ENCODE results near the gene BGN. TPM values are rescaled to one million over a fixed set of nuclear protein-coding genes. Genes with fewer than 3 reads are reported as not detected.

BGN gene
- total RNA-seq, 1 experiment from 2014 or later = 0.37 TPM

DNA sequence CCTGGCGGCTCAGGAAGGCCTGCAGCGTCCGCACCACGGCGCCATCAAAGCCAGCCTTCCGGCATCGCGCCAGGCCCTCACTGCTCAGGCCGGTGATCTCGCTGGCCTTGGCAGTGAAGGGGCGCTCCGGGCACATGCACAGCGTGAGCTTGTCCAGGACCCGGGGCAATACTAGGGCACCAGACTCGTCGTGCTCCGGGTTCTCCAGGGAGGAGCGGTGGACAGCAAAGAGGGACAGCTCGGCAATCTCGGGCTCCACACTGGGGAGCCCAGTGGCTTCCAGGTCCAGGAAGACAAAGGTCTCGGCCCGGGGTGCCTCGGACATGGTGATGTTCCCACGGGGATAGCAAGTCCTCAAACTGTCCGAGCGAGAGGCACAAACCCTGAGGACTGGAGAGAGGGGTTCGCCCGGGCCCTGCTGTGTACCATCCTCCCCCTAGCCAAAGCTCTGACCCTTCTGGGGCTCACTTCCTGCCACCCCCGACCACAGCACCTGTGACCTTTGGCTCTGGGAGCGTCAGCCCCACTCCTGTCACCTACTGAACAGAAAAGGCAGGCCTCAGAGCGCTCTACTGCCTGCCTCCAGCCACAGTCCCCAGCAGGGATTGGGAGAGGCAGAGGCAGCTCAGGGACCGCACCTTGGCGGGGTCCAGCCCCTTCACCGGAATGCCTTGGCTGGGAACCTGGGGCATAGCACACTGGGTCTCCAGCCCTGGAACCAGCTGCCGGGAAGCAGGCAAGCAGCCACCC, 49.5 kb upstream of the BGN start:
- intact Hi-C loops (cut with micrococcal nuclease) = no loop called here
- no peak overlapping the region for H3K9ac ChIP-seq (ENCODE audit: low read length)
- no peaks in the 10 kb centered on the region for H3K79me2 ChIP-seq (ENCODE audit: insufficient read depth, low read length)
- no peaks in the 10 kb centered on the region for H3K9me2 ChIP-seq (ENCODE audit: insufficient read depth)
- no peak overlapping the region for H3K27ac ChIP-seq (ENCODE audit: low read depth, low read length)
- no peaks in the 10 kb centered on the region for H3K9me3 ChIP-seq (ENCODE audit: control insufficient read depth in 1 of 2, insufficient read depth in 1 of 2, low read depth in 1 of 2, low read length in 2 of 2)
- no peak overlapping the region for H2AFZ ChIP-seq (ENCODE audit: low read depth, low read length, poor library complexity, severe bottlenecking)
- no peaks in the 10 kb centered on the region for H3K27me3 ChIP-seq (ENCODE audit: insufficient read depth, low read length)
- POLR2A ChIA-PET = no interaction called here
- TF ChIP-seq CEBPB (IDR thresholded peaks at IDR 0.05; ENCODE audit: low read depth) (no peak), YY1 (IDR thresholded peaks at IDR 0.05; ENCODE audit: extremely low read depth, insufficient replicate concordance, low read depth, low read length) (no peak), ZNF274 (IDR thresholded peaks at IDR 0.05; ENCODE audit: low read depth, low read length) (no peak), RAD21 (IDR thresholded peaks at IDR 0.05; ENCODE audit: low read depth) (no peak)
- TF ChIP-seq, protein P1, sequence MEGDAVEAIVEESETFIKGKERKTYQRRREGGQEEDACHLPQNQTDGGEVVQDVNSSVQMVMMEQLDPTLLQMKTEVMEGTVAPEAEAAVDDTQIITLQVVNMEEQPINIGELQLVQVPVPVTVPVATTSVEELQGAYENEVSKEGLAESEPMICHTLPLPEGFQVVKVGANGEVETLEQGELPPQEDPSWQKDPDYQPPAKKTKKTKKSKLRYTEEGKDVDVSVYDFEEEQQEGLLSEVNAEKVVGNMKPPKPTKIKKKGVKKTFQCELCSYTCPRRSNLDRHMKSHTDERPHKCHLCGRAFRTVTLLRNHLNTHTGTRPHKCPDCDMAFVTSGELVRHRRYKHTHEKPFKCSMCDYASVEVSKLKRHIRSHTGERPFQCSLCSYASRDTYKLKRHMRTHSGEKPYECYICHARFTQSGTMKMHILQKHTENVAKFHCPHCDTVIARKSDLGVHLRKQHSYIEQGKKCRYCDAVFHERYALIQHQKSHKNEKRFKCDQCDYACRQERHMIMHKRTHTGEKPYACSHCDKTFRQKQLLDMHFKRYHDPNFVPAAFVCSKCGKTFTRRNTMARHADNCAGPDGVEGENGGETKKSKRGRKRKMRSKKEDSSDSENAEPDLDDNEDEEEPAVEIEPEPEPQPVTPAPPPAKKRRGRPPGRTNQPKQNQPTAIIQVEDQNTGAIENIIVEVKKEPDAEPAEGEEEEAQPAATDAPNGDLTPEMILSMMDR (IDR thresholded peaks at IDR 0.05 in 2 of 3, conservative IDR thresholded peaks at IDR 0.05 in 1 of 3; ENCODE audit: borderline replicate concordance in 1 of 3, insufficient read depth in 1 of 3, low read depth in 2 of 3, low read length in 2 of 3) = no peak
- TF ChIP-seq, protein P2, sequence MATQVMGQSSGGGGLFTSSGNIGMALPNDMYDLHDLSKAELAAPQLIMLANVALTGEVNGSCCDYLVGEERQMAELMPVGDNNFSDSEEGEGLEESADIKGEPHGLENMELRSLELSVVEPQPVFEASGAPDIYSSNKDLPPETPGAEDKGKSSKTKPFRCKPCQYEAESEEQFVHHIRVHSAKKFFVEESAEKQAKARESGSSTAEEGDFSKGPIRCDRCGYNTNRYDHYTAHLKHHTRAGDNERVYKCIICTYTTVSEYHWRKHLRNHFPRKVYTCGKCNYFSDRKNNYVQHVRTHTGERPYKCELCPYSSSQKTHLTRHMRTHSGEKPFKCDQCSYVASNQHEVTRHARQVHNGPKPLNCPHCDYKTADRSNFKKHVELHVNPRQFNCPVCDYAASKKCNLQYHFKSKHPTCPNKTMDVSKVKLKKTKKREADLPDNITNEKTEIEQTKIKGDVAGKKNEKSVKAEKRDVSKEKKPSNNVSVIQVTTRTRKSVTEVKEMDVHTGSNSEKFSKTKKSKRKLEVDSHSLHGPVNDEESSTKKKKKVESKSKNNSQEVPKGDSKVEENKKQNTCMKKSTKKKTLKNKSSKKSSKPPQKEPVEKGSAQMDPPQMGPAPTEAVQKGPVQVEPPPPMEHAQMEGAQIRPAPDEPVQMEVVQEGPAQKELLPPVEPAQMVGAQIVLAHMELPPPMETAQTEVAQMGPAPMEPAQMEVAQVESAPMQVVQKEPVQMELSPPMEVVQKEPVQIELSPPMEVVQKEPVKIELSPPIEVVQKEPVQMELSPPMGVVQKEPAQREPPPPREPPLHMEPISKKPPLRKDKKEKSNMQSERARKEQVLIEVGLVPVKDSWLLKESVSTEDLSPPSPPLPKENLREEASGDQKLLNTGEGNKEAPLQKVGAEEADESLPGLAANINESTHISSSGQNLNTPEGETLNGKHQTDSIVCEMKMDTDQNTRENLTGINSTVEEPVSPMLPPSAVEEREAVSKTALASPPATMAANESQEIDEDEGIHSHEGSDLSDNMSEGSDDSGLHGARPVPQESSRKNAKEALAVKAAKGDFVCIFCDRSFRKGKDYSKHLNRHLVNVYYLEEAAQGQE (IDR thresholded peaks at IDR 0.05; ENCODE audit: low read depth) = no peak
- RAD21 ChIA-PET (ENCODE audit: low non-redundant PET in 1 of 2, low total read pairs in 2 of 2, uncharacterized antibody in 2 of 2, unreplicated experiment in 2 of 2) = no interaction called here
- DNase-seq (ENCODE audit: low read depth, low spot score) = no peak
- no peaks in the 10 kb centered on the region for H3K36me3 ChIP-seq (ENCODE audit: control insufficient read depth in 1 of 2, insufficient read depth in 2 of 2, low read length in 2 of 2)
- CTCF ChIA-PET = no interaction called here
- H3K4me2 ChIP-seq (ENCODE audit: low read length) = no peak overlapping the region
- H4K20me1 ChIP-seq (ENCODE audit: insufficient read depth) = no peaks in the 10 kb centered on the region
- no peak for ATAC-seq
- H3K4me3 ChIP-seq (replicated peaks in 1 of 2; ENCODE audit: low read depth in 1 of 2, low read length in 2 of 2) = no peak overlapping the region
- peaks cover 0 to 7% of the 10 kb centered on the region in 2 experiments; a peak in 1 of 4 replicates for H3K4me1 ChIP-seq (ENCODE audit: control insufficient read depth in 1 of 2, insufficient read depth in 2 of 2, low read length in 2 of 2)
- BruUV-seq (replicated peaks) = no TSS peak

Measured in HCT116 (cell line).